CD4-positive, alpha-beta T cell treated with Interleukin-6 for 4 hours (primary cell): ENCODE data around the gene TENM3.
"Not testable (repeated sequence)": the region's sequence is repeated elsewhere in the genome, so short reads cannot be mapped to it uniquely, and the experiment has no call there.

Source experiments
- DNase-seq: peaks from one replicate; pipeline ENCODE4 v3.0.0-alpha.2; 2020; ENCODE audit warnings: mixed read lengths

Gene TENM3

DNA sequence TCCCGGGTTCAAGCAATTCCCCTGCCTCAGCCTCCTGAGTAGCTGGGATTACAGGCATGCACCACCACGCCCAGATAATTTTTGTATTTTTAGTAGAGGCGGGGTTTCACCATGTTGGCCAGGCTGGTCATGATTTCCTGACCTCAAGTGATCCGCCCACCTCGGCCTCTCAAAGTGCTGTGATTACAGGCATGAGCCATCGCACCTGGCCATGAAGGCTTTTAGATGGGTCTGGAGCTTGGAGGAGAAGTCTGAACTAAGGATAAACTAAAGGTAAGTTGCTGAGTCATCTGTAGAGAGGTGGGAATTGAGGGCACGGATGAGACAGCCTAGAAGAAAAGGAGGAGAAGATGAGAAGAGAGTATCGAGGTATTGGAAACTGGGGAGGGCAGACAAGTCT is at the start of gene TENM3:
TSS of gene TENM3 (plus strand) at position 199 of the 400 bp plus-strand sequence. CDS start 80,619 bp downstream, outside the sequence.
- not testable (repeated sequence) for DNase-seq

DNA sequence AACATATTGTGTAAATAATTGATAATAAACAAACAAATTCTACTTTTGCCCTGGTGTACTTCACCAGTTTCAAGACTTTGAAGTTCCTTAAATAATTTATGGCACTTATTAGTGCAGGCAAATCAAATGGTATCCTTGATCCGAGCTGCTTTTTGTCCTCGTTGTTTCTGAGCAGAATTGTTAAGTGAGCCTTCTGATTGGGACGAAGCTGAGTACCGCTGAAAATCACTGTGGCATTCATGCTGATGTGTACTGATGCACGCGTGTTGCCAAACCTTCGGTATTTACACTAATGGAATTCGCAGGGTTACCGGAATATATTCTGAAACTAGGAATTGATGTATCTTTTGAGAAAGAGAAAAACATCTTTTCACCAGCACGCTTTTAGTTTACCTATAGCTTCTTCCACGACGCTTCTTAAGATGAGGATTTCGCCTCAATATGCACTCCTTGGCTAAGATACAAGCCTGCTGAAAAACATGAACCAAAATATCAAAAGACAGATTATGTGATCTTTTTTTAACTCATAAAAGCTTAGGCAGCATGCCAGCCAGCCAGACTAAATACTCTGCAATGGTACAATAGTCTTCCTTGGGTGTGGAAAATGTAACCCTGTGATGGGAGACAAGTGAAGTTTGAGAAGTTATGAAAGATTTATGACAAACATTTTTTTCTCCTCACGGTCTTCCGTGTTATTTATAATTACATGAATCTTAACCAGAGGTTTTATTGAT is 48.9 kb upstream of the TENM3 start:
- DNase-seq, result no peak

DNA sequence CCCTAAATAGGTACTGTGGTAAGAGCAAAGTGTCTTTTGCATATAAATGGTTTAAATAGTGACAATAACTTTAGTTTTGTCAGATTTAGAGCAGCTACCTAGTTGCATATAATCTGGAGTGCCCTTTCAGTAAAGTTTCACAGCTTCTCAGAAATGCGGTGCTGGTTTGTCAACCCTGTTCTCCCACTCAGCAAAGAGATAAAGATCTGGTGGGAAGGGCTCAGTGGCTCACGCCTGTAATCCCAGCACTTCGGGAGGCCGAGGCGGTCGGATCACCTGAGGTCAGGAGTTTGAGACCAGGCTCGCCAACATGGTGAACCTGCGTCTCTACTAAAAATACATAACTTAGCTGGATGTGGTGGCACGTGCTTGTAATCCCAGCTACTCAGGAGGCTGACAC is 45.6 kb upstream of the TENM3 start:
- no peak for DNase-seq

DNA sequence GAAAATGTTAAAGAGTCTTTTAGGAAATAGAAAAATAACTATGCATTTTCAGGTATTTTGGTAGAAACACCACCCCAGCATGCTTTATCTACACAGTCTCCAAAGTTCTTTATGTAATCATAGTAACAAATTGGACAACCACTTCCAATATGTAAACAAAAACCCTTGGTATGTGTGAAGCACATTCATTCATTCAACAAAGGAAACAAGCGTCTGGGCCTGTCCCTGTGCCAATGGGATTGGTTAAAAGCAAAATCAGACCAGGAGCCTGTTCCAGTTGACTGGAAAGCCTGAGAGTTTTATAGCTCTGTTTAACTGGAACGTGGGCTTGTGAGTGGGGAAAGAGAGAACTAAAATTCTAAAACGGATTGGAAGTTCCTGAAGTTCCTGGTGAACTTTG is 41.3 kb upstream of the TENM3 start:
- DNase-seq, result no peak

DNA sequence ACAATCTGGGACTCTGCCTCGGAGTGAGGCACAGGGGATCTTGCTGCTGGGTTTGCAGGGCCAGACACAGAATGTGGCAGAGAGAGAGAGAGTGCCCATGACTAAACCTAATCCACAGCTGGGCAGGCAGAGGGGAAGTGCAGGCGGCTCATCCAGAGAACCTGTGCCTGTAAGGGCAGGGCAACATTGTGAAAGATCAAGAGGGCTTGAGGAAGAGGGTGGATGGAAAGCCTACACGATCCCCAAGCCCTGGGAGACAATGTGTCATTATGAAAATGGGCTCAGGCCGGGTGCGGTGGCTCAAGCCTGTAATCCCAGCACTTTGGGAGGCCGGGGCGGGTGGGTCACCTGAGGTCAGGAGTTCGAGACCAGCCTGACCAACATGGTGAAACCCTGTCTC is 40.6 kb upstream of the TENM3 start:
- no peak for DNase-seq

DNA sequence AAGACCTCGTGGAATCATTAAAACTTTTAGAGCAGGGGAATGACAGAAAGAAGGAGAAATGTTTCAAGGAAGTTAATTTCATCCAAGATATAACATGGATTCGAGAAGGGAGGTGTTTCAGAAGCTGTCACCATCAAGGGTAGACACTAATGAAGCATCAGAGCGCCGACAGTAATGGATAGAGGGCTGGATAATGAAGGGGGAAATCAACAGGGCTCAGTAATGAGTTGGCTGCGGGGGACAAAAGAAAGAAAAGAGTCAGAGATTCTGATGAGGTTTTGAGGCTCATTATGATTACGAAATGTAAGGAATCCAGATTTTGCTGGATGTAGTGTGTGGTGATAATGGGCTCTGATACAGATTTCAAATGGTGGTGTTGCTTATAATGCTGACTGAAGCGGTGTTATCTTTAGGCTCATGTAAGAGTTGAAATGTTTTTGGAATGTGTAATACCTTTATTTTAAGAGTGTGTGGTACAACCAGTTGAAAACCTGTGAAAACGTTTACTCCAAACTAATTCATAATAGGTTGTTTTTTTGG is 39.3 kb upstream of the TENM3 start:
- DNase-seq, result no peak

DNA sequence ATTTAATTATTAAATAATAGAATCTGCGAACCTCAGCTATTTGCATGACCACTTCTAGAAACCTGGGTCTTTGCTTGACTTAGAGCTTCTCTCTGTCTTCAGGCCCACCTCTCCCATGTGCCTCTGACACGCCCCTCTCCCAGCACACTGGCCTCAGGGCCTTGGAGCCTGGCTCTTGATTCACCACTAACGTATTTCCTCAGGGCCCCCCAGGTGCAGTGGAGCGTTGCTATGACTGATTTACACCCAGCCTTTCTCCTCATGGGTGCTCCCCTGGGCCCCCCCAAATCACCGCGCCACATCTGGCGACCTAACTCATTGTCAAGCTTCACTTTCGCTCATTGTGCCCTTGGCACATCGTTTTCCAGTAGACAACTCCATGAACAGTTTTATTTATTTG is 37.9 kb upstream of the TENM3 start:
- no peak for DNase-seq

DNA sequence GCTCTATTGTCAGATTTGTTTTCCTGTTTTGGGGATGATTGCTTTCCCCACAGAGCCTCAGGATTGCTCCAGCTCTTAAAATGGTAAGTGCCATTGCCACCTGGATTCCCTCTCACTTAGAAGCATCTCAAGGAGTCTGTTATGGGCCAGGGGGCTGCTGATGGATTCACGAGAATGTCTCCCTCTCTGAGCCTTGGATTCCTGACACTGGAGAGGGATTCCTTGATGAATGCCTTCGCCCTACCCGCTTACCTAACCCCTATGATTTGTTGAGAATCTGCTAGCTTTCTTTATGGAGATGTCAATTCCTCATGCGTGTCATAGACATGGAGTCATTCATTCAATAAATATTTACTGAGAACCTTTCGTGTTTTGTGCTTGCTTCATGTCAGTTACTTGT is 36.9 kb upstream of the TENM3 start:
- DNase-seq, result no peak

DNA sequence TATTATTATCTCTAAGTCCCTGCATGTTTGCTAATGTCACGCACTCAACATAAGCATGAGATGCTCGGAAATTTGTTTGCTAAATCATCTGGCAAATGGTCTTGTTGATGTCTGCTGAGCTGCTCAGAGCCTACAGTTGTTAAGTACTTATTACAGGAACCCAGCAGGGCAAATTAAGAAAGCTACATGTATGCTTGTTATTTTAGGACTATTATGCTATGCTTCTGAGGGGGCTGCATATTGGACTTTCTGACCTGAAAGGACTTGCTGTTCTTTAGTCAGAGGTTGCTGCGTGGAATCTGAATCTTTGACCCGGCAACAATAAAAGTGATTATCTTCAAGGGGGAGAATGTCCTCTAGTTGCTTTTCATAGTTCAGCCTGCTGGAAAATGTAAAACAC is 36.3 kb upstream of the TENM3 start:
- no peak for DNase-seq

DNA sequence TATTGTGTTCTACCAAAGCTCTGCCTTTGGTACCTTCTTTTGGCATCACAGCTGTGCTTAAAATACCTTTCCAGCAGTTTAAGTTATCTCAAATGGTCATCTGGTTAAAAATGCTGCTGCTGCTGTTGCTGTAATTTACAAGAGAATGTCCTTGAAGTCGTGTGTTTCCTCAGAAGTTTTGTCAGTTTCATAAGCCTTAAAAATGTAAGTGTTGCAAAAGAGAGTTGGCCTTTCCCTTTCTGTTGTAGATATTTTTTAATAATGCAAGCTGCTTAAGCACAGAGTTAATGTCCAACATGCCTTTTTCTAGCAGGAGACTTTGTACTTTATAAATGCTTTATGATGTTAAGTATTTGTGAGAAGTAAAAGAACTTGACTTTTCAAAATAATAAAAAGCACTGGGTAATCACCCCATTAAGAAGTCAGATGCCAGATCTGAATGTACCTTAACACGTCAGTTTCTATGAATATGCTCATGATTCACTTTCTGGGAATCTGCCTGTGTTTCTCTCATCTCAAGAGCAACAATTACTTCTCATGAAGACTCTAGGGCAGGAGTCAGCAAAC is 35.3 kb upstream of the TENM3 start:
- DNase-seq, result no peak

DNA sequence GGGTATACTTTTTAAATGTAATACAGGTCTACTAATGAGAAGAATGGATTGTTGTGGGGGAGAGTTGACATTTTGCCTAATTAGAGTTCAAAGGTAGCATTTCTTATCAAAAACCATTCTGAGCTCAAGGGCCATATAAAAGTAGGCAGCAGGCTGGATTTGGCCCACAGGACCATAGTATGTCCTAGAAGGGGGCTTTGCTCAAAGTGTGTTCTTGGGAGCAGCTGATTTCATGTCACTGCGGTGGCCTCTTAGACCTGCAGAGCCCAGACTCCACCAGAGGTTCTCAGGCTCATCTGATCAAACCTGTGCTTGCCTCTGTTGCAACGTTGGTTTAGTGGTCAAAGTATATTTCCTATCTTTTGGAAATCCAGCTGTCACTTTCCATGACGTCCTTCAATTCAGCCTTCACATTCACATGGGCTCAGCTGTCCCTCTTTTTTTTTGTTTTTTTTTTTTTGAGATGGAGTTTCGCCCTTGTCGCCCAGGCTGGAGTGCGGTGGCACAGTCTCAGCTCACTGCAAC is 34.6 kb upstream of the TENM3 start:
- no peak for DNase-seq

DNA sequence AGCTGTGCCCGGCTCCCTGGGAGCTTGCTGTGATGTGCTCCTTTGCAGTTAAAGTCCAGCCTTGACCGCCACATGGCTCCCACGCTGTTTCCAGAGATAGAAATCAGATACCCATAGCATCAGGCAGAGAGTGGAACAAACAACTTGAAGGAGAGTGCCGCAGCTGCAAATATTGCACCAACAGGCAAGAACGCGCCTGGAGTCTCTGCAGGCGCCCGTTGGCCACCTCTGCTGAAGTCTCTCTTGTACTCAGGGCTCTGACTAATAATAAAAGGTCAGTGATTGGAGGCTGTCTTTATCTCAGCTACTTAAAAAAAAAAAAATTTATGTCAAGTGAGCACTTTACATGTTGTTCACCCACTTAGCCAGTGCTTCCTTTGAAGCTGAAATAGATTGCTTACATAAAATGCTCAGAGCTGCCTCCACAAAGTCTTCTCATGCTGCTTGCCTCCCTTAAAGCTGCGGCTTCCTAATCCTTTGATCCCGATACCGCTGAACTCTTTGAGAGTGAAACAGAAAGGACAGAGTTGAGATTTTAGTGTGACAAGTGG is 30.9 kb upstream of the TENM3 start:
- no peak for DNase-seq

DNA sequence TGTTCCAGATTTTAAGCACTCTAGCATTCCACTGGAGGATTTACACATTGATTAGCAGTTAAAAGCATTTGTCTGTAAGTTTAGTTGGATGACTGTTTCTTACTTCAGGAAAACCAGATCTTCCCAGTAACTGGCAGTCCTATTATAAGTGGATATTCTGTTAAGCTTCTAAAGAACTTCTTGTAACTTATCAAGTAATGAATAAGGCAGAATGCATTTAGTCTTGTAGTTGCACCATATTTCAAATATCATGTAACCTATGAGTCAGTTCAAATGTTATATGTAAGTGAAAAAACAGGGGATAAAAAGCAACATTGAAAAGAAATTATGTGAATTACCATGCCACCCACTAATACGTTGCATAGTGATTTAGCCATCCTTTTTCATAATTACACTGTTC is 30.2 kb upstream of the TENM3 start:
- no peak for DNase-seq

DNA sequence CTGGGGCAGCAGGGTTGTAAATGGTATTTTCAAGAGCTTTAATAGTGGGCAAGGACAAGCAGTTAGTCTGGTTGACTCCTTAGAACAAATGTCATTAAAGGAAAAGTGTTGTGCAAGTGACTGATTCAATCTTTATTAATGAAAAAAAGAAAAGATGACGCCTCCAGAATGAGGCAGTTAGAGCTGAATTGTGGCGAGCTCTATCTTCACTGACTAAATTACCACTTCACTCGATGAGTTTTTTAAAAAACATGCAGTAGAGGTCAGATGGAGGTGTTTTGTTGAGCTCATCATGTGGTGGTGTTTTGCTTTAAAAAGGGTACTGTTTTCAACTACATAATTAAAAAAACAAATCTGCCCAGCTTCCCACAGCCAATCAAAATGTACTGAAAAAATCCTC is 28.1 kb upstream of the TENM3 start:
- DNase-seq, result no peak

DNA sequence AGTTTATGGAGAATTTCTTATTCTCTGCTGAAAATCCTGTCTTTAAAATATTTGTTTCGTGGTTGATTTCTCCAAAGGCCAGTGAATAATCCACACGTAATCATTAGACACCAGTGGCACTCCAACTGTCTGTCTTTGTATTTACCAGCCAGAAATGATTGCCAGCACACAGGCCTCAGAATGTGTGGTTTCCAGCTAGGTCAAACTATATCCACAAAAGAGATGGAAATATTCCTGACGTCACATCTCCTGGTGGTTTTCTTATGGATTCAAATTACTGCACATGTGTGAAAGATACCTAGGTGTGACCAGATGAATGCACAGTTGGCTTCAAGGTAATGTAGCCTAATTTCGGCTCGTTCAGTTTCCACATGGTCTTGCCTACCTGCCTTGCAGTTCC is 27.2 kb upstream of the TENM3 start:
- DNase-seq, result no peak

DNA sequence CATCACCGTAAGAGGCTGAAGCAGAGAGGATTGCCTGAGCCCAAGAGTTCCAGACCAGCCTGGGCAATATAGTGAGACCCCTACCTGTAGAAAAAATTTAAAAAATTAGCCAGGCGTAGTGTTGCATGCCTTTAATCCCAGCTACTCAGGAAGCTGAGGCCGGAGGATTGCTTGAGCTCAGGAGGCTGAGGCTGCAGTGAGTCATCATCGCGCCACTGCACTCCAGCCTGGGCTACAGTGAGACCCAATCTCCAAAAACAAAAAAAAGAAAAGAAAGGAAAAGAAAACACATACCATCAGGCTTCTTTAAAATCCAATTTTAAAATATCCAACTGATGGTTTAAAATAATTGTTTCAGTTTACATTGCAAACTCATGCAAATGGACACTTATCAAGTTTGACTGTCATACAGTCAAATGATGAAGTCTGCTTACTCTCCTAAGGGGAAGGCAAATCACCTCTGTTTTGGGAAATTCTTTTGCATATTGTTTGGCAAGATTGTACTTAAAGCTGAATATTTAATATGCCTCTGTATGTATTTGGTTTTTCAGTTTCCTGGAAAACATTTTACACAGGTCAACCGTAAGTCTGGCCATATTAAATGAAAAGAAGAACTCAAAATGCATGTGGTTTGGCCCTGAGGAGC is 23.7 kb upstream of the TENM3 start:
- DNase-seq, result no peak

DNA sequence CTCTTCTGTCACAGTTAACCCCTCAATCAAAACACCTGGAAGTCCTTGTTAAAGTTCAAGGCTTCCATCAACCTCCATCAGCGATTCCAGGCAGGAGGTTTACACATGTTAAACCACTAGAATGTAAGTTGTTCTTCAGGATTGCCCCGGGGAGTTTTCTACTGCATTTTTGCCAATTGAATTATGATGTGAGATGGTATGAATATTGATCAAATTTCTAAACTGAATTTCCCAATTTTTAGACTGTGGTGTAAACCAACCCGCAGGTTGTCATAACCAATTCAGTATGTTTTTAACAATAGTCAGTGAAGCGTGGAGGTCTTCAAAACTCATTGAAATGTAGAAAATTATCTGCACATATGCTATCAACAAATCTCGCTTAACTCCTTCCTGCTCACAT is 21.2 kb upstream of the TENM3 start:
- DNase-seq, result no peak

DNA sequence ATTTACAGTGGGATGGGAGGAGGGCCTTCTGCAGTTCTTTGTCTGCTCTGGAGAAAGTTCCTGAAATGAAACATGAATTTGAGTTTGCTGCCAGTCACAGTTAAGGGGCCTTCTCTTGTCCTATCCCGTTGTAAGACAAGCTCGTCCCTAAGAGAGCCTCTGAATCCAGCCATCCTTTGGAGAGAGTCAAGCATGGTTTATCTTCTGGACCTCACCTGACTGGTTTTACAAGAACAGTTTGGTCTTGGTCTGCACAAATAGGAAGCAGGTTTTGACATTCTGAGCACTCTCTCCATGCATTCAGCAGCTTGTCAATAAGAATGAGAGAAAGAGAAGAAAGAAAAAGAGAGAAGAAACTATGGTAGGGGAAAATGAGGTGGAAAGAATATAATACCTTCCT is 20.4 kb upstream of the TENM3 start:
- no peak for DNase-seq

DNA sequence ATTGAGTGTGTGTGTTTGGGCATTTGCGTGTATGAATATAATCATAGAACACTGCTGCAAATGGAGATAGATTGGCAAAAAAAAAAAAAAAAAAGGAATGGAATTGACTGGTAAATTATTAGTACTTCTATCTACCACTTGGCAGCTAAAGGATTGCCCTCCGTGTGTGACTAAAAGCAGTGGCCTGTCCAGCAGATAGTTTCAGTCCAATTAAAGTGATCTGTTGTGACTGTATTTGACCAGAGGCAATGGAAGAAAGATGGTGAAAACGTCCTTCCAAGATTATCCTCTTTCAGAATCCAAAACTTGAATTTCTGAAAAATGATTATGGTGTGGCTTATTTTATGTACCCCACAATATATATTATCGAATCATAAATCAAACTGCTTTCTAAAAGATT is 19.5 kb upstream of the TENM3 start:
- DNase-seq, result no peak

DNA sequence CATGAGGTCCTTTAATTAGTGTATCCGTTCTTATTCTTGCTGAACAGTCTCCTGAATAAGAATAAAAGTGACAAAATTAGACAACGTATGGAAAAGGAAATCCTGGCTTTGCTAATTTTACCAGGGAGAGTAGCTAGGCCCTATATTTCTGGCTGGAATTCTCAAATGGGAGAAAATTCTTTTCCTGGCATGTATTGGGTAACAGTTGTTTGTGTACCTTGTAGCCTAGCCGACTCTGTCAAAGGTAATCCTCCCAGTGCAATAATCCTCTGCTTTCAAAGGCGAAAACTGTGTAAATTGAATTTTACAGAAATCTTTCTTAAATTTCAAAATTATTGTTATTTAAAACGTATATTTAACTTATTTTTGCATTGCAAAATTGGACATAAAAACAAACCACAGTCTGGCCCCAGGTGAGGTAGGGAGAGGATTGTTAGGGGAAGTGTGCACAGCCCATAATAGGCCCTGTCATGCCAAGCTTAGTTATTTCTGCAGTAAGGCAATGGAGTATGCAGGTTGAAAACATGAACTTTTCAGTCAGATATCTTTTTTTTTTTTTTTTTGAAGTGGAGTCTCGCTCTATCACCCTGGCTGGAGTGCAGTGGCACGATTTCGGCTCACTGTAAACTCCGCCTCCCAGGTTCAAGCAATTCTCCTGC is 18.9 kb upstream of the TENM3 start:
- DNase-seq, result no peak

DNA sequence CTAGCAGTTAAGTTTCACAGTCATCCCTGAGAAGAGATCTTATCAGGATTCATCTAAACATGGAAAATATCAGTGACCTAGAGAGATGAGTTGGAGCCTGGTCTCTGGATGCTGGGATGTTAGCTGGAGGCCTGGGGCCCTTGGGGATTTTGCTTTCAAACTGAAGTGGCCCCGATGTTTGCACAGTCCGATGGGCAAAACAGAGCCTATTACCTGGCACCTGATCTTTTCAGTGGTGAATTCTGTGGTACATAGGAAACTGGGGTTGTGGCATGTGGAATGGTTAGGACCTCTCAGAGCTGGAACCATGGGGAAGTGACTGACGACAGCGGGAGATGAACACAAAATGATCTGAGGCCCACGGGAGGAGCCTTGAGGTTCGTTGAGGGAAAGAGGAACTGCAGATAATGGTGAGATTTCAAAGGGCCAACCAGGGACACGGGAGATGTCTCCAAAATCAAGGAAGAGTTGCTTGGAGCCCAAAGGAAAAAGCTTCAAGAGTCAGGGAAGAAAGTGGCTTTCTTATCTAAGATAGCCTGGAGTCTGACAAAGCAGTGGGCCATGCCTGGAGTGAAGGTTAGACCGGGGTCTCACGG is 17.8 kb upstream of the TENM3 start:
- no peak for DNase-seq

DNA sequence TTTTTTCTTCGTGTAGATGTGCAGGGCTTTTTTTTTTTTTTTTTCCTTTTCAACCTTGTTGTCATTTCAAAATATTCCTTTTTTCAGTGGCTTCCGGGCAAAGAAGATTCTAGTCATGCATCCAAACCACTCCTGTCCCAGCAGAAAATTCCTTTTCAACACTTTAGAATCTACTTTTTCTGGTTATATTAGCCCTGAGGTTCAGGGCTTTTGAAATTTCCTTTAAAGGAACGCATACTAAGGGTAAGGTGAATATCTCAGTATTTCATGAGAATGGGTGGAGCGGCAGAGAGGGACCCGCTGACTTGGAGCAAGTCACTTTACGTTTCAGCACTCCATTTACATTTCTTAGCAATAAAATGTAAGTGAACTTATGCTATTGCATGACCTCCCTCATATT is 15.6 kb upstream of the TENM3 start:
- no peak for DNase-seq
